Nephron (organoid): Measurements from ENCODE around the gene ANKRD33B.

ENCODE experiments used
- H3K27ac Mint-ChIP-seq, 3 experiments: 2 replicates each; pipeline ENCODE4 v1.8.0; 2020; ENCODE audit warnings: mixed read lengths in 3 of 3, mild to moderate bottlenecking in 2 of 3, moderate library complexity in 1 of 3
- H3K27me3 Mint-ChIP-seq: 2 replicates; pipeline ENCODE4 v1.8.0; 2021; ENCODE audit warnings: low read depth, mild to moderate bottlenecking, moderate library complexity, mixed read lengths
- H3K36me3 Mint-ChIP-seq: 2 replicates; pipeline ENCODE4 v1.8.0; 2020; ENCODE audit warnings: low read depth, mixed read lengths
- H3K4me1 Mint-ChIP-seq: 2 replicates; pipeline ENCODE4 v1.8.0; 2020; ENCODE audit warnings: mixed read lengths
- H3K4me3 Mint-ChIP-seq, 3 experiments: 2 replicates each; pipeline ENCODE4 v1.8.0; 2020; ENCODE audit warnings: mild to moderate bottlenecking in 3 of 3, mixed read lengths in 3 of 3, moderate library complexity in 2 of 3
- H3K9me3 Mint-ChIP-seq: 2 replicates; pipeline ENCODE4 v1.8.0; 2020; ENCODE audit warnings: mixed read lengths
- TF ChIP-seq, protein P1 (sequence below), 3 experiments: fragments of 200-600 bp; sonication (generic); IDR thresholded peaks; one replicate each; pipeline ENCODE4 v1.5.0; 2021; ENCODE audit warnings: antibody characterized with exemption in 3 of 3; ENCODE audit not compliant: unreplicated experiment in 3 of 3

The ANKRD33B gene

DNA sequence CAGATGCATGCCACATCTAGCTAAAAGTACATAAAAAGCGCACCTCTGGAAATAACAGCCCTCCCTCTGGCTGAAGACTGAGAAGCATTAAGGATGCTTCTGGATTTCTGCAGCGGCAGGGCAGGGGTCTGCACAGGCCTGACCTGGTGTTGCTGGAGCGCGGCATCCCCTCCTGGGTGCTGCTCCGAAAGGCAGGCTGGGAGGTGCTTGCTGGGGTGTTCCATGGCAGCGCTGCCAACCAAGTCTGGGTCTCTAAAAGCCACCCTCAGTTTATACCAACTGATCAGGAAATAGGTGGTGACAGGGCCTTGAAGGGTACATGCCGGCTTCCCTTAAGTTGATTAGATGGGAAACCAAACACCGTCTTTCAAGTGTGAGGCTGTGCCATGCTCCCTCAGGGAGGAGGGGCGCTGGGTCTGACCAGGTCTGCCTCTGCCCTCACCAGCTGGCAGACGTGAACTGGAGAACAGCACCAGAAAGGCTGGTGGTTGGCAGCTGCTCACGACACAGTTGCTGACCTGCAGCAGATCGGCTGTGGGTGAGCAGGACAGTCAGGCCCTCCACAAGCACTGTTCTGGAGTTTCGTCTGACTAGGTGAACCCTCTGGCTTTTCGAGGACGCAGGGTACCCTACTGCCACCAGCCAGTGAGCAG, 115.6 kb downstream of the ANKRD33B start:
- Mint-ChIP-seq H3K4me1 (no peaks in the 10 kb centered on the region), H3K4me3 (no peak overlapping the region), H3K36me3 (peaks cover 44% of the 10 kb centered on the region), H3K9me3 (no peaks in the 10 kb centered on the region), H3K27me3 (peaks cover 3% of the 10 kb centered on the region), H3K27ac (no peak overlapping the region)
- TF ChIP-seq, protein P1, sequence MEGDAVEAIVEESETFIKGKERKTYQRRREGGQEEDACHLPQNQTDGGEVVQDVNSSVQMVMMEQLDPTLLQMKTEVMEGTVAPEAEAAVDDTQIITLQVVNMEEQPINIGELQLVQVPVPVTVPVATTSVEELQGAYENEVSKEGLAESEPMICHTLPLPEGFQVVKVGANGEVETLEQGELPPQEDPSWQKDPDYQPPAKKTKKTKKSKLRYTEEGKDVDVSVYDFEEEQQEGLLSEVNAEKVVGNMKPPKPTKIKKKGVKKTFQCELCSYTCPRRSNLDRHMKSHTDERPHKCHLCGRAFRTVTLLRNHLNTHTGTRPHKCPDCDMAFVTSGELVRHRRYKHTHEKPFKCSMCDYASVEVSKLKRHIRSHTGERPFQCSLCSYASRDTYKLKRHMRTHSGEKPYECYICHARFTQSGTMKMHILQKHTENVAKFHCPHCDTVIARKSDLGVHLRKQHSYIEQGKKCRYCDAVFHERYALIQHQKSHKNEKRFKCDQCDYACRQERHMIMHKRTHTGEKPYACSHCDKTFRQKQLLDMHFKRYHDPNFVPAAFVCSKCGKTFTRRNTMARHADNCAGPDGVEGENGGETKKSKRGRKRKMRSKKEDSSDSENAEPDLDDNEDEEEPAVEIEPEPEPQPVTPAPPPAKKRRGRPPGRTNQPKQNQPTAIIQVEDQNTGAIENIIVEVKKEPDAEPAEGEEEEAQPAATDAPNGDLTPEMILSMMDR (IDR thresholded peaks at IDR 0.05; ENCODE audit: unreplicated experiment in 3 of 3): no peak

DNA sequence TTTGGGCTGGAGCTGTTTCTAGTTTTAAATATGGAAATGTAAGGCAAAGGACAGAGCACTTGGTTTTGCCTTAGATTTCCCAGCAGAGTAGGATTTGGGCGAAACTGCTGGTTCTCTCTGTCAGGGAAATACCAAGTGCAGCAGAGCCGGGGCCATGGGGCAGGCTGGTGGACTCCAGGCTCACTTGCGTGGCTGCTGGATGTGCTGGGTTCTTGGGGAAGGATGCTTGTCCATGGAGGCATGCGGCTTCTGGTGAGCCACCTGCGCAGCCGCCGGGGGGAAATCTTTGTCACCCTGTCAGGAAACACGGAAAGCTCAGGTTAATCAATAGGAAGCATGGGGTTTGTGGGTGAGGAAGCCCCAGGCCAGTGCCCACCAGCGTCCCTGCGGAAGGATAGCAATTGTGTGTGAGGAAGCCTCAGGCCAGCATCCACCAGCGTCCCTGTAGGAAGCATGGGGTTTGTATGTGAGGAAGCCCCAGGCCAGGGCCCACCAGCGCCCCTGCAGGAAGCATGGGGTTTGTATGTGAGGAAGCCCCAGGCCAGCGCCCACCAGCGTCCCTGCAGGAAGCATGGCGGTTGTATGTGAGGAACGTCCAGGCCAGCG, 117.1 kb downstream of the ANKRD33B start:
- TF ChIP-seq, protein P1 (IDR thresholded peaks at IDR 0.05; ENCODE audit: unreplicated experiment in 3 of 3): no peak
- Mint-ChIP-seq H3K36me3 (peaks cover 59% of the 10 kb centered on the region), H3K4me3 (no peak overlapping the region), H3K9me3 (peaks cover under 1% of the 10 kb centered on the region), H3K27ac (no peak overlapping the region), H3K27me3 (peaks cover 3% of the 10 kb centered on the region), H3K4me1 (no peaks in the 10 kb centered on the region)

DNA sequence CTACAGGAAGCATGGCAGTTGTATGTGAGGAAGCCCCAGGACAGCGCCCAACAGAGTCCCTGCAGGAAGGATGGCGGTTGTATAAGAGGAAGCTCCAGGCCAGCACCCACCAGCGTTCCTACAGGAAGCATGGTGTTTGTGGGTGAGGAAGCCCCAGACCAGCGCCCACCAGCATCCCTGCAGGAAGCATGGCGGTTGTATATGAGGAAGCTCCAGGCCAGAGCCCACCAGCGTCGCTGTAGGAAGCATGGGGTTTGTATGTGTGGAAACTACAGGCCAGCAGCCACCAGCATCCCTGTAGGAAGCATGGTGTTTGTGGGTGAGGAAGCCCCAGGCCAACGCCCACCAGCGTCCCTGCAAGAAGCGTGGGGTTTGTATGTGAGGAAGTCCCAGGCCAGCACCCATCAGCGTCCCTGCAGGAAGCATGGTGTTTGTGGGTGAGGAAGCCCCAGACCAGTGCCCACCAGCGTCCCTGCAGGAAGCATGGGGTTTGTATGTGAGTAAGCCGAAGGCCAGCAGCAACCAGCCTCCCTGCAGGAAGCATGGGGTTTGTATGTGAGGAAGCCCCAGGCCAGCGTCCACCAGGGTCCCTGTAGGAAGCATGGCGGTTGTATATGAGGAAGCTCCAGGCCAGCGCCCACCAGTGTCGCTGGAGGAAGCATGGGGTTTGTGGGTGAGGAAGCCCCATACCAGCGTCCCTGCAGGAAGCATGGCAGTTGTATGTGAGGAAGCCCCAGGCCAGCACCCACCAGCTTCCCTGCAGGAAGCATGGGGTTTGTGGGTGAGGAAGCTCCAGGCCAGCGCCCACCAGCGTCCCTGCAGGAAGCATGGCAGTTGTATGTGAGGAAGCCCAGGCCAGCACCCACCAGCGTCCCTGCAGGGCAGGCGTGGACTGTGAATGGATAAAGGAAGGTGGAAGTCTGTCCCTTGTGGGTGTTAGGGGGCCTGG, 118.1 kb downstream of the ANKRD33B start:
- Mint-ChIP-seq H3K27ac (no peak overlapping the region), H3K36me3 (peaks cover 61% of the 10 kb centered on the region), H3K9me3 (peaks cover 11% of the 10 kb centered on the region), H3K4me1 (no peaks in the 10 kb centered on the region), H3K27me3 (no peaks in the 10 kb centered on the region), H3K4me3 (no peak overlapping the region)
- TF ChIP-seq, protein P1 (IDR thresholded peaks at IDR 0.05; ENCODE audit: unreplicated experiment in 3 of 3): no peak

DNA sequence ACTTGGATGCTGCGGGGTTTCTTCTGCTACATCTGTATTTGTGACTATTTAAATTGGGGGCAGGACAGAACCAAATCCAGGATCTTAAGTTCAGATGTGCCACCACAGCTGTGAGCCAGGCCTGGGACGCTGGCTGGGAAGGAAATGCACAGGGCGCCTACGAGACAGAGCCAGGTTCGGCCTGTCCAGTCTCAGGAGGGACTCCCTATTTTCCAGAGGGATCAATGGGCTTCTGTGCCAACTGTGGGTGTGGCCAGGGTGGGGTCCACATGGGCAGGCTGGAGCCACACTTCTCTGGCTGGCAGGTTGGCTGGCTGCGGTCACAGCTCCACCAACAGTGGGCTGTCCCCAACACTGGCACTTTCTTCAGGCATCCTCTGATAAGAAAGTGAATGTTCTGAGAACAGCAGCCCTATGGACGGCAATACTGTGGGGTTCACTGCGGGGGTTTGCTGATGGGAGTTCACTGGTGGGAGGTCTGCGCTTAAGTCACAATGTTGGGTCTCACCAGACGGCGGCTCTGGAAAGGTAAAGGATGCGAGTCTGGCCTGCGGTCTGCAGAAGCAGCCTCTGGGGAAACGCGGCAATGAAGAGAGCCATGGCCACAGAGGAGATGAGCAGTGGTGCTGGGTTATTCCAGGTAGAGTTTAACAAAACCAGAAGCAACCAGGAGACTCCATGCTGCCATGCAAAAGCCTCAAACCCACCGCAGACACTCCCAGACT, 119.1 kb downstream of the ANKRD33B start:
- no peak overlapping the region for H3K4me3 Mint-ChIP-seq
- TF ChIP-seq, protein P1 (IDR thresholded peaks at IDR 0.05; ENCODE audit: unreplicated experiment in 3 of 3): no peak
- peaks cover 15% of the 10 kb centered on the region for H3K9me3 Mint-ChIP-seq
- H3K36me3 Mint-ChIP-seq: peaks cover 59% of the 10 kb centered on the region
- H3K27ac Mint-ChIP-seq: no peak overlapping the region
- H3K27me3 Mint-ChIP-seq: no peaks in the 10 kb centered on the region
- no peaks in the 10 kb centered on the region for H3K4me1 Mint-ChIP-seq

DNA sequence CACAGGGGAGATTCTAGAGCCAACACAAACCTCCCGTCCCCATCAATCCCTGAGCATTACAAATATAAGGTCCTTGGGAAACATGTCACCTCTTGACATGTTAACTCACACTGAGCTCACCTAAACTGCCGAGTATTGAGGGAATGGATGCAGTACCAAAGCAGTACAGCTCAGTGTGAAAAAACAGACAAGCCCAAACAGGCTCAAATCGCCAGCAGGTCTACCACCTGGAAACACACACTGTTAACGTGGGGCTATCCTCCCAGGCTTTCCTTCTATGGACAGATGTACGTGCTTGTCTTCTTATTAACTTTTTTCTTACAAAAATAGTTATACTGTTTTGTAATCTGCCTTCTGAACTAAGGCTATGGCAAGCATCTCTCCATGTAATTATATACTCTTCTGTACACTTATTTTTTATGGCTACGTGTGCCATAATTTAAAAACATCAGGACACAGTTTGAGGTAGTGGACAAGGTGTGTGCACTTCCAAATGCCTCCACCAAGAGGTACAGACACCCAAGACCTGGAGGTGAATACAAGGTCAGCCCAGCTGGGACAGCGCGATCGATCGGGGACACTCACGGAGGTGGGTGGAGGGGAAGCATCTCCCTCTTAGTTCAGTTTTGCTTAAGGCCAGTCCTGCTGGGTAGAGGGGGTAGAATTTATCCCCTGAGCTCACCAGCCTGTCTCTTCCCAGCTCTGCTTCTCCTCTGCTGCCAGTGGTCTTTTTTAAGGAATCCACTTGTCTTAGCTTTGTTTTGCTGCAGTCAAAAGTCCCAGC, 120.6 kb downstream of the ANKRD33B start:
- Mint-ChIP-seq H3K4me1 (no peaks in the 10 kb centered on the region), H3K27me3 (no peaks in the 10 kb centered on the region), H3K27ac (no peak overlapping the region), H3K9me3 (peaks cover 15% of the 10 kb centered on the region), H3K4me3 (no peak overlapping the region), H3K36me3 (peaks cover 63% of the 10 kb centered on the region)
- TF ChIP-seq, protein P1 (IDR thresholded peaks at IDR 0.05; ENCODE audit: unreplicated experiment in 3 of 3): no peak
